ENCODE data around the gene NEK4.
"Not testable (repeated sequence)": the region's sequence is repeated elsewhere in the genome, so short reads cannot be mapped to it uniquely, and the experiment has no call there.

The NEK4 gene

GRCh38 chr3:52733256-52733891 lies 37.4 kb downstream of the NEK4 start:
- DNase-seq (ENCODE audit: low spot score): no peak
- no peak for TF ChIP-seq CTCF (IDR thresholded peaks at IDR 0.05)
- H3K27ac ChIP-seq: no peak overlapping the region
- H3K4me3 ChIP-seq: no peak overlapping the region

- H3K27ac ChIP-seq: no peak overlapping the region
- no peak for TF ChIP-seq CTCF (IDR thresholded peaks at IDR 0.05)
- no peak for DNase-seq (ENCODE audit: low spot score)
- no peak overlapping the region for H3K4me3 ChIP-seq
Observed at GRCh38 chr3:52731590-52731989, 39.1 kb downstream of the NEK4 start.

GRCh38 chr3:52730681-52731080 lies 40.1 kb downstream of the NEK4 start:
- DNase-seq (ENCODE audit: low spot score): no peak
- no peak overlapping the region for H3K27ac ChIP-seq
- TF ChIP-seq CTCF (IDR thresholded peaks at IDR 0.05): no peak

GRCh38 chr3:52728753-52729152 lies 42.0 kb downstream of the NEK4 start:
- not testable (repeated sequence) for H3K27ac ChIP-seq; DNase-seq (ENCODE audit: low spot score); H3K4me3 ChIP-seq

More at GRCh38 chr3:52730681-52731080, 40.1 kb downstream of the NEK4 start:
- H3K4me3 ChIP-seq: no peak overlapping the region

- no peak for DNase-seq (ENCODE audit: low spot score)
- Histone ChIP-seq H3K27ac (no peak overlapping the region), H3K4me3 (no peak overlapping the region)
- TF ChIP-seq CTCF (IDR thresholded peaks at IDR 0.05): no peak
Observed at GRCh38 chr3:52724511-52724910, 46.2 kb downstream of the NEK4 start.

- H3K4me3 ChIP-seq: no peak overlapping the region
- DNase-seq (ENCODE audit: low spot score): no peak
- H3K27ac ChIP-seq: no peak overlapping the region
- no peak for TF ChIP-seq CTCF (IDR thresholded peaks at IDR 0.05)
Observed at GRCh38 chr3:52723935-52724334, 46.8 kb downstream of the NEK4 start.

- DNase-seq (ENCODE audit: low spot score): no peak
- no peak for TF ChIP-seq CTCF (IDR thresholded peaks at IDR 0.05)
- Histone ChIP-seq H3K4me3 (no peak overlapping the region), H3K27ac (no peak overlapping the region)
Observed at GRCh38 chr3:52722491-52722890, 48.2 kb downstream of the NEK4 start.

- Histone ChIP-seq H3K27ac (no peak overlapping the region), H3K4me3 (no peak overlapping the region)
- DNase-seq (ENCODE audit: low spot score): no peak
- no peak for TF ChIP-seq CTCF (IDR thresholded peaks at IDR 0.05)
Observed at GRCh38 chr3:52721730-52722008, 49.1 kb downstream of the NEK4 start.
